K562 (cell line): ENCODE results near the gene CCDC78. TPM values are rescaled to one million over a fixed set of nuclear protein-coding genes. Genes with fewer than 3 reads are reported as not detected.

ENCODE experiments used
- ATAC-seq: fragments of 200-7000 bp; cut with Tn5 transposase; 3 replicates; pipeline ENCODE4 v1.9.1; 2020; ENCODE audit warnings: moderate library complexity
- BruUV-seq: library from RNA; stranded (reverse); fragments of 400-500 nt; replicated peaks from 2 replicates; lab custom pipeline; 2021; lab: Mats Ljungman, UMichigan
- CTCF ChIA-PET: fragments of 300-600 bp; formaldehyde crosslinking; extraction: SDS; loops from one replicate; lab custom pipeline; 2021; ENCODE audit warnings: low intra/inter-chr PET ratio; lab: Yijun Ruan, JAX
- POLR2A ChIA-PET: fragments of 300-600, 350-650 bp; sonication (Branson Sonifier 250); formaldehyde crosslinking; extraction: SDS; loops from one replicate; lab custom pipeline; 2021; ENCODE audit warnings: antibody characterized with exemption, inconsistent platforms; lab: Yijun Ruan, JAX
- DNase-seq, 4 experiments: peaks; one replicate each; pipeline versions ENCODE4 v3.0.0 to v3.0.0-alpha.2; 2011 to 2018; ENCODE audit warnings: low spot score in 3 of 4, mixed read lengths in 3 of 4; ENCODE audit errors: extremely low read depth in 1 of 4
- FAIRE-seq: peaks from 2 replicates; lab custom pipeline; 2011; peaks lifted over from hg19 to GRCh38; lab: Jason Lieb, UNC
- H2AFZ ChIP-seq: 2 replicates; pipeline ENCODE4 v1.6.0; 2011; ENCODE audit warnings: low read depth, low read length, control low read depth, inconsistent platforms
- H3K27ac ChIP-seq: fragments of 200-600 bp; 3 replicates; pipeline ENCODE4 v1.8.0; 2011; ENCODE audit warnings: low read depth, mild to moderate bottlenecking, control low read depth, inconsistent platforms, low read length, moderate library complexity, mixed read lengths; ENCODE audit errors: extremely low read depth
- H3K27me3 ChIP-seq, 2 experiments: fragments of 300-600 bp in 1 of 2; 2 replicates in 1 of 2; 3 replicates in 1 of 2; pipeline versions ENCODE4 v1.6.0 to v1.8.0; 2011; ENCODE audit warnings: inconsistent platforms in 2 of 2, low read length in 2 of 2, mild to moderate bottlenecking in 1 of 2, mixed read lengths in 1 of 2, moderate library complexity in 1 of 2; ENCODE audit not compliant: control insufficient read depth in 2 of 2, insufficient read depth in 2 of 2
- H3K36me3 ChIP-seq: fragments of 300-600 bp; 3 replicates; pipeline ENCODE4 v1.8.0; 2011; ENCODE audit warnings: mild to moderate bottlenecking, low read length, inconsistent platforms; ENCODE audit not compliant: control insufficient read depth, insufficient read depth
- H3K4me1 ChIP-seq, 2 experiments: fragments of 200-600 bp in 1 of 2; replicated peaks in 1 of 2; 2 replicates in 1 of 2; 3 replicates in 1 of 2; pipeline versions ENCODE4 v1.5.1 to v1.8.0; 2011; ENCODE audit warnings: inconsistent platforms in 2 of 2, low read length in 2 of 2, mild to moderate bottlenecking in 1 of 2, mixed read lengths in 1 of 2, moderate library complexity in 1 of 2; ENCODE audit not compliant: control insufficient read depth in 2 of 2, insufficient read depth in 2 of 2
- H3K4me2 ChIP-seq: 2 replicates; pipeline ENCODE4 v1.6.1; 2011; ENCODE audit warnings: low read length, control low read depth, inconsistent platforms, mixed read lengths; ENCODE audit not compliant: insufficient read depth
- H3K4me3 ChIP-seq: fragments of 200-600 bp; sonication (generic), shearing (Covaris generic); 2 replicates; pipeline ENCODE4 v1.5.1; 2016; ENCODE audit warnings: control low read depth, inconsistent platforms
- H3K79me2 ChIP-seq: fragments of 200-600 bp; 3 replicates; pipeline ENCODE4 v1.8.0; 2011; ENCODE audit warnings: low read length, inconsistent platforms; ENCODE audit not compliant: control insufficient read depth, insufficient read depth
- H3K9ac ChIP-seq, 2 experiments: 2 replicates each; pipeline versions ENCODE4 v1.6.0 to v1.6.1; 2011; ENCODE audit warnings: low read depth in 2 of 2, low read length in 2 of 2, control low read depth in 1 of 2, inconsistent platforms in 1 of 2, mild to moderate bottlenecking in 1 of 2, mixed read lengths in 1 of 2; ENCODE audit not compliant: insufficient read depth in 1 of 2
- H3K9me1 ChIP-seq: one replicate; pipeline ENCODE4 v1.6.0; 2011; ENCODE audit warnings: inconsistent platforms, mild to moderate bottlenecking, low read length, moderate library complexity; ENCODE audit not compliant: control insufficient read depth, insufficient read depth
- H3K9me3 ChIP-seq: replicated peaks from 2 replicates; pipeline ENCODE4 v1.5.1; 2011; ENCODE audit warnings: low read depth, low read length, inconsistent platforms; ENCODE audit not compliant: control insufficient read depth, insufficient read depth
- H4K20me1 ChIP-seq: replicated peaks from 2 replicates; pipeline ENCODE4 v1.6.1; 2011; ENCODE audit warnings: low read length, inconsistent platforms, mixed read lengths; ENCODE audit not compliant: control insufficient read depth, insufficient read depth
- E2F5 ChIP-seq: sonication (generic); formaldehyde crosslinking; IDR thresholded peaks from 2 replicates; pipeline ENCODE4 v1.8.0; 2022; ENCODE audit warnings: mild to moderate bottlenecking, missing genetic modification reagents
- ERF ChIP-seq: fragments of 450-650 bp; formaldehyde crosslinking; IDR thresholded peaks from 2 replicates; pipeline ENCODE4 v1.4.0; 2020; ENCODE audit warnings: mild to moderate bottlenecking, mixed read lengths
- FOXO4 ChIP-seq: fragments of 450-650 bp; formaldehyde crosslinking; IDR thresholded peaks from 2 replicates; pipeline ENCODE4 v1.4.0; 2020; ENCODE audit warnings: mild to moderate bottlenecking, moderate library complexity
- HIVEP1 ChIP-seq: fragments of 250-450 bp; sonication (Bioruptor Pico); IDR thresholded peaks from 2 replicates; pipeline ENCODE4 v1.4.0; 2020; ENCODE audit warnings: mild to moderate bottlenecking
- HLTF ChIP-seq: fragments of 450-650 bp; IDR thresholded peaks from 2 replicates; pipeline ENCODE4 v1.6.1; 2016
- HNRNPLL ChIP-seq: fragments of 200-400 bp; formaldehyde crosslinking; IDR thresholded peaks from 2 replicates; pipeline ENCODE4 v1.6.1; 2017; ENCODE audit warnings: low read length, low read depth, mild to moderate bottlenecking; ENCODE audit not compliant: poor library complexity, severe bottlenecking
- MCM2 ChIP-seq: fragments of 450-650 bp; IDR thresholded peaks from 2 replicates; pipeline ENCODE4 v1.6.1; 2017; ENCODE audit warnings: low read depth, mild to moderate bottlenecking
- NR2C1 ChIP-seq, 2 experiments: fragments of 450-650 bp; IDR thresholded peaks; 2 replicates each; pipeline ENCODE4 v1.6.1; 2017; ENCODE audit warnings: mild to moderate bottlenecking in 2 of 2, antibody characterized with exemption in 1 of 2, inconsistent platforms in 1 of 2, missing compliant biosample characterization in 1 of 2, missing genetic modification characterization in 1 of 2
- RBM15 ChIP-seq: fragments of 200-400 bp; formaldehyde crosslinking; IDR thresholded peaks from 2 replicates; pipeline ENCODE4 v1.6.1; 2018; ENCODE audit warnings: mild to moderate bottlenecking, low read length, moderate library complexity; ENCODE audit not compliant: insufficient read depth
- SAP30 ChIP-seq: fragments of 200-600 bp; sonication (generic); IDR thresholded peaks from 2 replicates; pipeline ENCODE4 v1.6.1; 2012; ENCODE audit warnings: borderline replicate concordance, low read depth, mild to moderate bottlenecking, moderate library complexity, low read length, control low read depth, inconsistent platforms; ENCODE audit not compliant: insufficient read depth, poor library complexity, severe bottlenecking
- WGBS: fragments of 100-300 bp; shearing (Covaris generic); methylation state at CpG from one replicate; pipeline ENCODE4 v1.1.6; 2016; ENCODE audit warnings: low coverage, mixed read lengths; ENCODE audit not compliant: insufficient coverage; ENCODE audit errors: missing lambda C conversion rate; 5-methylcytosine and 5-hydroxymethylcytosine counted together
- in situ Hi-C: fragments of 300-500 bp; cut with MboI; formaldehyde crosslinking; loops from 4 replicates; pipeline ENCODE4 v1.15.0; 2018; ENCODE audit warnings: inconsistent platforms, mixed read lengths
- intact Hi-C: fragments of 100-400 bp; cut with micrococcal nuclease; formaldehyde crosslinking; loops from 2 replicates; pipeline ENCODE4 v1.14.2; 2022
- polyA plus RNA-seq, 8 experiments: library from polyadenylated mRNA; depleted of rRNA in 4 of 8; stranded (reverse) in 5 of 8; unstranded in 3 of 8; fragments of >200 nt; fragmentation: Nextera tagmentation in 2 of 8; fragmentation: Illumina TruSeq in 1 of 8; extraction: Ambion mirVana in 2 of 8; extraction: Trizol in 1 of 8; gene quantifications; 2 replicates each; pipeline versions ENCODE4 v1.2.1 to v1.2.3, GENCODE V29; 2011 to 2014; ENCODE audit warnings: inconsistent platforms in 1 of 8, missing spikeins in 1 of 8
- total RNA-seq, 7 experiments: library from RNA; depleted of rRNA in 6 of 7; stranded (reverse); fragments of >200 nt in 6 of 7; fragmentation: Illumina TruSeq in 2 of 7; extraction: Trizol in 2 of 7; gene quantifications; 2 replicates each; pipeline versions ENCODE4 v1.2.1 to v1.2.3, GENCODE V29; 2011 to 2021; ENCODE audit warnings: low replicate concordance in 1 of 7

The CCDC78 gene
- total and polyA plus RNA-seq, 9 of the 15 experiments (the other 6 are each of a cell fraction or from before 2014, with no cell fraction given), result 0.24 to 17.7 (median 2.9) TPM

- intact Hi-C loops (no loop called here), in situ Hi-C loops (no loop called here)
- Histone ChIP-seq H3K4me1 (peaks cover 13 to 96% of the 10 kb centered on the region in 2 experiments), H2AFZ (peak overlapping the region; percentile 33; the same call in 1 of the 2 replicates), H4K20me1 (no peaks in the 10 kb centered on the region; the same call in 1 of the 2 replicates), H3K36me3 (peaks cover 43% of the 10 kb centered on the region; the same call in 1 of the 3 replicates), H3K9ac (peak overlapping the region; percentile 90 to 100), H3K27ac (peak overlapping the region; percentile 98), H3K9me3 (no peaks in the 10 kb centered on the region), H3K27me3 (no peaks in the 10 kb centered on the region), H3K79me2 (peaks cover 35% of the 10 kb centered on the region), H3K4me2 (peak overlapping the region; percentile 97), H3K4me3 (peak overlapping the region; percentile 80), H3K9me1 (no peaks in the 10 kb centered on the region)
- POLR2A ChIA-PET, result interaction anchor here (0.5 to 1.7 kb wide), 4 partner anchors 9 to 569 kb away, joined by 3 to 11 read pairs (median 3); partner anchors contain the start of gene CIAO3
- DNase-seq (peak; percentile 35 to 65 (median 44)), FAIRE-seq (no peak), ATAC-seq (peak; percentile 44)
- CTCF ChIA-PET, result no interaction called here
- BruUV-seq, result TSS peak; percentile 62
- under 1% methylated on average over 49 of the region's 61 CpGs for WGBS
- no peak for TF ChIP-seq E2F5 (CRISPR knock-in tag)
- TF ChIP-seq SAP30, result peak; percentile 62
- no peak for TF ChIP-seq MCM2
- 0 out of 2 replicates have a peak, but pooled peaks have one; percentile 35 for TF ChIP-seq ERF
- no peak for TF ChIP-seq FOXO4
- no peak for TF ChIP-seq RBM15
- TF ChIP-seq HIVEP1 (CRISPR knock-in tag), result no peak
- TF ChIP-seq HLTF, result 0 out of 2 replicates have a peak, but pooled peaks have one; percentile 35
- TF ChIP-seq NR2C1 (IDR thresholded peaks at IDR 0.05), result no peak
- 0 out of 2 replicates have a peak, but pooled peaks have one; percentile 6 for TF ChIP-seq NR2C1 (tag; IDR thresholded peaks at IDR 0.05)
- TF ChIP-seq HNRNPLL, result peak; percentile 42
These were observed 1.2 kb upstream of the CCDC78 start for GRCh38 chr16:727291-727977.
